AG04449 (cell line): ENCODE results near the gene IL31RA.

ENCODE experiments used
- CTCF ChIA-PET: fragments of 350-600 bp; formaldehyde crosslinking; extraction: SDS; loops from one replicate; lab custom pipeline; 2021; ENCODE audit warnings: antibody characterized with exemption; lab: Yijun Ruan, JAX
- POLR2A ChIA-PET: fragments of 400-600, 350-600 bp; formaldehyde crosslinking; extraction: SDS; loops from one replicate; lab custom pipeline; 2020; ENCODE audit warnings: antibody characterized with exemption, inconsistent platforms; lab: Yijun Ruan, JAX
- DNase-seq: peaks from one replicate; pipeline ENCODE4 v3.0.0-alpha.2; 2010; ENCODE audit warnings: low read depth, low spot score
- H3K4me3 ChIP-seq: 2 replicates; pipeline ENCODE4 v1.5.1; 2011; ENCODE audit warnings: low read depth, mild to moderate bottlenecking, control low read depth, low read length
- CTCF ChIP-seq: IDR thresholded peaks from one replicate; pipeline ENCODE4 v1.5.1; 2011; ENCODE audit warnings: mild to moderate bottlenecking, moderate library complexity, low read length, control low read depth, inconsistent platforms; ENCODE audit not compliant: insufficient read depth; ENCODE audit errors: missing control alignments

IL31RA gene

GRCh38 chr5:55877655-55878054, 26.5 kb downstream of the IL31RA start:
- no peak overlapping the region for H3K4me3 ChIP-seq
- DNase-seq, result no peak
- TF ChIP-seq CTCF, result no peak
- POLR2A ChIA-PET, result no interaction called here
- CTCF ChIA-PET, result interaction anchor here (0.6 to 1.5 kb wide), 3 partner anchors 8 to 714 kb away, joined by 3 to 4 read pairs (median 3); no protein-coding TSS in a partner anchor

GRCh38 chr5:55880453-55880852, 29.3 kb downstream of the IL31RA start:
- TF ChIP-seq CTCF, result no peak
- no peak overlapping the region for H3K4me3 ChIP-seq
- DNase-seq, result no peak
- CTCF ChIA-PET, result no interaction called here
- POLR2A ChIA-PET, result no interaction called here

GRCh38 chr5:55885359-55885758, 34.2 kb downstream of the IL31RA start:
- DNase-seq, result no peak
- no peak for TF ChIP-seq CTCF
- no peak overlapping the region for H3K4me3 ChIP-seq
- POLR2A ChIA-PET, result no interaction called here
- CTCF ChIA-PET, result interaction anchor here (1.2 kb wide), 1 partner anchor 194 kb away, joined by 3 read pairs; no protein-coding TSS in a partner anchor

- no peak for DNase-seq
- ChIA-PET CTCF (no interaction called here), POLR2A (no interaction called here)
- H3K4me3 ChIP-seq, result no peak overlapping the region
- TF ChIP-seq CTCF, result no peak
Measured at GRCh38 chr5:55888205-55888604, 37.0 kb downstream of the IL31RA start.

GRCh38 chr5:55892479-55892878, 41.3 kb downstream of the IL31RA start:
- no peak overlapping the region for H3K4me3 ChIP-seq
- DNase-seq, result no peak
- ChIA-PET CTCF (no interaction called here), POLR2A (no interaction called here)
- no peak for TF ChIP-seq CTCF

GRCh38 chr5:55894135-55894534, 43.0 kb downstream of the IL31RA start:
- ChIA-PET CTCF (no interaction called here), POLR2A (no interaction called here)
- no peak for DNase-seq
- TF ChIP-seq CTCF, result no peak
- H3K4me3 ChIP-seq, result no peak overlapping the region
